ENCODE data around the gene VGLL2. TPM values are rescaled to one million over a fixed set of nuclear protein-coding genes. Genes with fewer than 3 reads are reported as not detected.

The VGLL2 gene
- total RNA-seq, 2 donors from 2014 or later: 0.28 TPM; not detected in 1

DNA sequence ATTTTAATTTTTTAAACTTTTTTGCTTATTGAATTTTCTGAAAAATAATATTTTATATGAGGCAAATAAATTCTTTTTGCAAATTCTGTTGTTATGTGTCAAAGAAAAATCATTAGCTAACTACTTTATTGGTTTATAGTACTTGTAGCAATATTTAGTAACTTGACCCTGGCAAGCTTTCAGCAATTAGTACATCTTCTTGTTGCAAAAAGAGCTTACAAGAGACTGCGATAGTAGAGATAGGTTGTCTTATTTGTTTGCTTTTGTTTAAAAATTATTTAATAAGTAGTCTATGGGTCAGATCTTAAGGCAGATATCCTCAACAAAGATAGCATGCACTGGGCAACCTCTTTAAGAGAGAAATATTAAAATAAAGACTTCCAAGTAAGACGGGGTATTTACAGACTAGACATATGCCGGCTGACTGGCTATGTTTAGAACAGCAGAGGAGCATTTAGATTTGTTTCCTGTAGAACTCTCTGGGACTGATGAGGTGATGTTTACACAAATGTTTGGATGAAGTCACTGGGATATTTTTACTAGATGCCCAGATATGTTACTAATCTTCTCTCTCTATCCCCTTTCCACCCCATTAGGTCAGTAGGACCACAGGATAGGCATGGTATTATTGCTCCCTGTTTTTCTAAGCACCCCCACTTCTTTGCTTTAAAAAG is 25.0 kb downstream of the VGLL2 start:
- no peaks in the 10 kb centered on the region for H3K4me1 ChIP-seq (replicated peaks)
- 20% methylated on average over 3 of the region's 3 CpGs for WGBS
- no peaks in the 10 kb centered on the region for H3K36me3 ChIP-seq
- no peaks in the 10 kb centered on the region for H3K27me3 ChIP-seq (replicated peaks; ENCODE audit: insufficient read depth)
- no peaks in the 10 kb centered on the region for H3K9me3 ChIP-seq
- TF ChIP-seq CTCF (IDR thresholded peaks at IDR 0.05): no peak
- no peak for TF ChIP-seq POLR2AphosphoS5 (IDR thresholded peaks at IDR 0.05)
- no peak overlapping the region for H3K4me3 ChIP-seq
- H3K27ac ChIP-seq: no peak overlapping the region
- no peak for DNase-seq (ENCODE audit: low spot score)
- intact Hi-C loops (cut with DNase I): no loop called here

GRCh38 chr6:117298941-117299340 is 33.6 kb downstream of the VGLL2 start:
- Histone ChIP-seq H3K4me1 (replicated peaks) (no peaks in the 10 kb centered on the region), H3K36me3 (no peaks in the 10 kb centered on the region), H3K4me3 (no peak overlapping the region), H3K9me3 (no peaks in the 10 kb centered on the region), H3K27me3 (replicated peaks; ENCODE audit: insufficient read depth) (no peaks in the 10 kb centered on the region), H3K27ac (no peak overlapping the region)
- WGBS: 95% methylated on average over 3 of the region's 3 CpGs
- DNase-seq (ENCODE audit: low spot score): no peak
- intact Hi-C loops (cut with DNase I): no loop called here
- no peak for TF ChIP-seq POLR2A (IDR thresholded peaks at IDR 0.05)
- TF ChIP-seq CTCF (IDR thresholded peaks at IDR 0.05): no peak
- no peak for TF ChIP-seq POLR2AphosphoS5 (IDR thresholded peaks at IDR 0.05)

- no peak for TF ChIP-seq POLR2A (IDR thresholded peaks at IDR 0.05)
- TF ChIP-seq CTCF (IDR thresholded peaks at IDR 0.05): no peak
- no peak for TF ChIP-seq POLR2AphosphoS5 (IDR thresholded peaks at IDR 0.05)
- no peaks in the 10 kb centered on the region for H3K4me1 ChIP-seq (replicated peaks)
- no peak overlapping the region for H3K27ac ChIP-seq
- no peaks in the 10 kb centered on the region for H3K27me3 ChIP-seq (replicated peaks; ENCODE audit: insufficient read depth)
- DNase-seq (ENCODE audit: low spot score): no peak
- 48% methylated on average over 3 of the region's 3 CpGs for WGBS
- H3K4me3 ChIP-seq: no peak overlapping the region
- no peaks in the 10 kb centered on the region for H3K36me3 ChIP-seq
- intact Hi-C loops (cut with DNase I): no loop called here
- no peaks in the 10 kb centered on the region for H3K9me3 ChIP-seq
These were observed 38.0 kb downstream of the VGLL2 start for GRCh38 chr6:117303323-117303722.

GRCh38 chr6:117304446-117304845 is 39.1 kb downstream of the VGLL2 start:
- intact Hi-C loops (cut with DNase I): no loop called here
- TF ChIP-seq POLR2A (IDR thresholded peaks at IDR 0.05): no peak
- no peak for TF ChIP-seq CTCF (IDR thresholded peaks at IDR 0.05)
- TF ChIP-seq POLR2AphosphoS5 (IDR thresholded peaks at IDR 0.05): no peak
- H3K36me3 ChIP-seq: no peaks in the 10 kb centered on the region
- 95% methylated on average over 2 of the region's 2 CpGs for WGBS
- no peak for DNase-seq (ENCODE audit: low spot score)
- no peaks in the 10 kb centered on the region for H3K9me3 ChIP-seq
- H3K4me3 ChIP-seq: no peak overlapping the region
- no peaks in the 10 kb centered on the region for H3K27me3 ChIP-seq (replicated peaks; ENCODE audit: insufficient read depth)
- no peak overlapping the region for H3K27ac ChIP-seq
- no peaks in the 10 kb centered on the region for H3K4me1 ChIP-seq (replicated peaks)

GRCh38 chr6:117306227-117306790 is 41.0 kb downstream of the VGLL2 start:
- Histone ChIP-seq H3K9me3 (no peaks in the 10 kb centered on the region), H3K4me1 (replicated peaks) (no peaks in the 10 kb centered on the region), H3K27ac (no peak overlapping the region), H3K27me3 (replicated peaks; ENCODE audit: insufficient read depth) (no peaks in the 10 kb centered on the region), H3K4me3 (no peak overlapping the region), H3K36me3 (no peaks in the 10 kb centered on the region)
- 66% methylated on average over 3 of the region's 3 CpGs for WGBS
- intact Hi-C loops (cut with DNase I): no loop called here
- DNase-seq (ENCODE audit: low spot score): no peak
- no peak for TF ChIP-seq POLR2A (IDR thresholded peaks at IDR 0.05)
- no peak for TF ChIP-seq POLR2AphosphoS5 (IDR thresholded peaks at IDR 0.05)
- no peak for TF ChIP-seq CTCF (IDR thresholded peaks at IDR 0.05)
